ENCODE data around the gene VPS13C.
"Not testable (repeated sequence)": the region's sequence is repeated elsewhere in the genome, so short reads cannot be mapped to it uniquely, and the experiment has no call there.

VPS13C gene

GRCh38 chr15:62047282-62047827 lies 12.9 kb downstream of the VPS13C start:
- no peak for DNase-seq

GRCh38 chr15:62046078-62046743 lies 14.0 kb downstream of the VPS13C start:
- DNase-seq = peak; percentile 44

- DNase-seq = peak; percentile 16
These were observed 24.9 kb downstream of the VPS13C start for GRCh38 chr15:62035256-62035924.

GRCh38 chr15:62027916-62028315 lies 32.3 kb downstream of the VPS13C start:
- DNase-seq = no peak

GRCh38 chr15:62027263-62027565 lies 33.0 kb downstream of the VPS13C start:
- DNase-seq = no peak

- no peak for DNase-seq
These were observed 33.6 kb downstream of the VPS13C start for GRCh38 chr15:62026487-62027262.

GRCh38 chr15:62021991-62022600 lies 38.2 kb downstream of the VPS13C start:
- DNase-seq = no peak

GRCh38 chr15:62020576-62021160 lies 39.6 kb downstream of the VPS13C start:
- no peak for DNase-seq

GRCh38 chr15:62005354-62005753 lies 54.9 kb downstream of the VPS13C start:
- not testable (repeated sequence) for DNase-seq

GRCh38 chr15:61997786-61998185 lies 62.5 kb downstream of the VPS13C start:
- DNase-seq = no peak

GRCh38 chr15:61996056-61996635 lies 64.1 kb downstream of the VPS13C start:
- no peak for DNase-seq

- DNase-seq = no peak
These were observed 66.0 kb downstream of the VPS13C start for GRCh38 chr15:61994216-61994615.

- DNase-seq = no peak
These were observed 67.7 kb downstream of the VPS13C start for GRCh38 chr15:61992518-61992917.

GRCh38 chr15:61989667-61990066 lies 70.6 kb downstream of the VPS13C start:
- DNase-seq = no peak

- DNase-seq = no peak
These were observed 72.4 kb downstream of the VPS13C start for GRCh38 chr15:61987824-61988223.

GRCh38 chr15:61983081-61983480 lies 77.2 kb downstream of the VPS13C start:
- DNase-seq = no peak

GRCh38 chr15:61978225-61978624 lies 82.0 kb downstream of the VPS13C start:
- no peak for DNase-seq

GRCh38 chr15:61974759-61975158 lies 85.5 kb downstream of the VPS13C start:
- DNase-seq = no peak

GRCh38 chr15:61974118-61974517 lies 86.1 kb downstream of the VPS13C start:
- no peak for DNase-seq

GRCh38 chr15:61951949-61952348 lies 108.3 kb downstream of the VPS13C start:
- DNase-seq = no peak

GRCh38 chr15:61946778-61947177 lies 113.5 kb downstream of the VPS13C start:
- DNase-seq = no peak

GRCh38 chr15:61943992-61944391 lies 116.3 kb downstream of the VPS13C start:
- DNase-seq = no peak

GRCh38 chr15:61938249-61938648 lies 122.0 kb downstream of the VPS13C start:
- DNase-seq = no peak

Measured in activated CD4-positive, alpha-beta T cell treated with anti-CD3 and anti-CD28 coated beads, Interleukin-10, Interleukin-2, amounts not matched to agents 100 ng/mL and 50 ng/mL, durations not matched to agents 16 hours and 8 hours (primary cell).